HFFc6 (cell line): ENCODE results near the gene THSD4. TPM values are rescaled to one million over a fixed set of nuclear protein-coding genes. Genes with fewer than 3 reads are reported as not detected.

Experiments used
- DNase-seq: peaks from one replicate; pipeline ENCODE4 v3.0.0-alpha.2; 2018
- H3K27ac Mint-ChIP-seq: 2 replicates; pipeline ENCODE4 v1.8.0; 2020; ENCODE audit warnings: mild to moderate bottlenecking, mixed read lengths
- H3K27me3 Mint-ChIP-seq: 2 replicates; pipeline ENCODE4 v1.8.0; 2021; ENCODE audit warnings: mild to moderate bottlenecking, moderate library complexity, mixed read lengths; ENCODE audit not compliant: insufficient read depth
- H3K36me3 Mint-ChIP-seq: 2 replicates; pipeline ENCODE4 v1.8.0; 2021; ENCODE audit warnings: low read depth, mixed read lengths
- H3K4me1 Mint-ChIP-seq: 2 replicates; pipeline ENCODE4 v1.8.0; 2020; ENCODE audit warnings: low read depth, mixed read lengths
- H3K4me3 Mint-ChIP-seq: 2 replicates; pipeline ENCODE4 v1.8.0; 2020; ENCODE audit warnings: mild to moderate bottlenecking, moderate library complexity, mixed read lengths
- H3K9me3 Mint-ChIP-seq: 2 replicates; pipeline ENCODE4 v1.8.0; 2020; ENCODE audit warnings: mild to moderate bottlenecking, mixed read lengths
- CTCF ChIP-seq: fragments of 200-600 bp; sonication (generic); IDR thresholded peaks from 2 replicates; pipeline ENCODE4 v1.5.0; 2021; ENCODE audit warnings: antibody characterized with exemption, mild to moderate bottlenecking
- total RNA-seq, 6 experiments: library from RNA; stranded (reverse); fragmentation: NEBNext Ultra II Directional; extraction: Animal tissue kit (Norgen Biotek cat#: 25700); gene quantifications; 2 replicates in 1 of 6; 3 replicates in 5 of 6; pipeline ENCODE4 v1.2.3, GENCODE V29; 2021

The THSD4 gene
- total RNA-seq, 6 experiments from 2014 or later, result 32.7 to 39.1 (median 36.4) TPM

DNA sequence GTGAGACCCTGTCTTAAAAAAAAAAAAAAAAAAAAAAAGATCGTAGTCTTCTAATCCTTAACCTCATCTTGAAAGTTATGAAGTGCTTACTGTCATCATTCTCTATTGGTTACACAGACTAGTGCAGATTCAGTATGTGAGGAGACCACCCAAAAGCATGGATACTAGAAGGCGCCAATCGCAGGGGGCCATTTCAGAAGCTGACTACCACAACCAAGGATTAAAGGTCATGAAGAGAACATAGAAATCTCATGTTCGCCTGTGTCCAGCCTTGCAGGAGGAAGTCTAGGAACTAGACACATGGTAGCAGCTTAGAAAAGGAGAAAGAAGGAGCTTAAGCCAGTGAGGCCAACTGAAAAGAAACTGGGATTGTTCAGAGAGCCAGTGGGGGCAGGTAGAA, 207.8 kb downstream of the THSD4 start:
- H3K9me3 Mint-ChIP-seq, result no peaks in the 10 kb centered on the region
- peak overlapping the region; percentile 58 for H3K27ac Mint-ChIP-seq
- H3K36me3 Mint-ChIP-seq, result peaks cover 21% of the 10 kb centered on the region
- no peak for DNase-seq
- TF ChIP-seq CTCF, result no peak
- no peaks in the 10 kb centered on the region; the same call in 1 of the 2 replicates for H3K27me3 Mint-ChIP-seq
- peaks cover 52% of the 10 kb centered on the region for H3K4me1 Mint-ChIP-seq
- H3K4me3 Mint-ChIP-seq, result no peak overlapping the region

DNA sequence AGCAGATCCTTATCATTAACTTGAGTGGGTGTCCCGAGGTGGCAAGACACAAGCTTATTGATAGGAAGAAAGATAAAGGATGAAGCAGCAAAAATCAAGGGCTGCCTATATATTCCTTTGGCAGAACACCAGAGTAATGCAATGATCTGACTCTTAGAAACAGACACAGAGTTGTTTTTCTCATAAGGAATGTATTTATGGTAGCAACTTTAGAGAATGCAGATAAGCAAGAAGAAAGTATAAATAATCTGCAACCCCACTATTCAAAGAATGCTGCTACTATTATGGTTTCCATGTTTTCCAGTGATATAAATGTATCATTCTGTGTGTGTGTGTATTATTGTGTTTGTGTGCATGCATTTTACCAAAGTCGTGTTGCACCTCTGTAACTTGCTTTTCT, 208.3 kb downstream of the THSD4 start:
- no peak for TF ChIP-seq CTCF
- Mint-ChIP-seq H3K27ac (peak overlapping the region; percentile 58), H3K4me3 (no peak overlapping the region), H3K27me3 (no peaks in the 10 kb centered on the region; the same call in 1 of the 2 replicates), H3K36me3 (peaks cover 18% of the 10 kb centered on the region), H3K9me3 (no peaks in the 10 kb centered on the region), H3K4me1 (peaks cover 57% of the 10 kb centered on the region)
- no peak for DNase-seq

- Mint-ChIP-seq H3K27me3 (no peaks in the 10 kb centered on the region; the same call in 1 of the 2 replicates), H3K4me1 (peaks cover 69% of the 10 kb centered on the region), H3K36me3 (peaks cover 8% of the 10 kb centered on the region), H3K9me3 (no peaks in the 10 kb centered on the region), H3K4me3 (peak overlapping the region; percentile 10; the same call in 1 of the 2 replicates), H3K27ac (peak overlapping the region; percentile 75)
- no peak for TF ChIP-seq CTCF
- peak; percentile 60 for DNase-seq
These were observed 210.2 kb downstream of the THSD4 start for GRCh38 chr15:71325481-71325880.

DNA sequence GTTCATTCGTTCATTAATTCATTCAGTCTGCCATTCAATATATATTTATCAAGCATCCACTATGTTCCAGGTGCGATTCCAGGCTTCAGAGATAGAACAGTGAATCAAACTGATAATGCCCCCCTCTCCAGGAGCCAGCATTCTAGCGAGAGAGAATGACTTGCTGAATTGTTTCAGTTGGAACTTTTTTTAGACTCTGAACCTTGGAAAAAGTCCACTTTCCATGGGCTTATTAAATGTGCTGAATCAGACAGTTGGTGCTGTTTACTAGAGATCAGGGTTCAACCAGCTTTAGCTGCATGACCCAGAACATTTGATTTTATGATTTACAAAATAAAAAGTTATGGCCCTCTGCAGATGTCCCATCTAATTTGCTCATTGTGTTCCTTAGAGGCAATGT, 213.2 kb downstream of the THSD4 start:
- H3K27me3 Mint-ChIP-seq, result no peaks in the 10 kb centered on the region; the same call in 1 of the 2 replicates
- H3K36me3 Mint-ChIP-seq, result peaks cover 18% of the 10 kb centered on the region
- H3K9me3 Mint-ChIP-seq, result no peaks in the 10 kb centered on the region
- no peak overlapping the region for H3K4me3 Mint-ChIP-seq
- no peak for DNase-seq
- TF ChIP-seq CTCF, result no peak
- peaks cover 91% of the 10 kb centered on the region for H3K4me1 Mint-ChIP-seq
- no peak overlapping the region for H3K27ac Mint-ChIP-seq

GRCh38 chr15:71329041-71329440, 213.8 kb downstream of the THSD4 start:
- no peaks in the 10 kb centered on the region; the same call in 1 of the 2 replicates for H3K27me3 Mint-ChIP-seq
- H3K4me3 Mint-ChIP-seq, result no peak overlapping the region
- no peak for DNase-seq
- H3K27ac Mint-ChIP-seq, result no peak overlapping the region
- peaks cover 18% of the 10 kb centered on the region for H3K36me3 Mint-ChIP-seq
- peaks cover 91% of the 10 kb centered on the region for H3K4me1 Mint-ChIP-seq
- TF ChIP-seq CTCF, result no peak
- no peaks in the 10 kb centered on the region for H3K9me3 Mint-ChIP-seq
